Epithelial cell of proximal tubule (primary cell): ENCODE results near the gene CLCNKA. TPM values are rescaled to one million over a fixed set of nuclear protein-coding genes. Genes with fewer than 3 reads are reported as not detected.
"Not testable (repeated sequence)": the region's sequence is repeated elsewhere in the genome, so short reads cannot be mapped to it uniquely, and the experiment has no call there.

ENCODE experiments used
- DNase-seq: peaks from one replicate; pipeline ENCODE4 v3.0.0-alpha.2; 2011; ENCODE audit warnings: low read depth
- H3K4me3 ChIP-seq: 2 replicates; pipeline ENCODE4 v1.5.1; 2011; ENCODE audit warnings: low read depth, mild to moderate bottlenecking, low read length
- CTCF ChIP-seq: conservative IDR thresholded peaks from 2 replicates; pipeline ENCODE4 v1.5.1; 2012; ENCODE audit warnings: low read depth, mild to moderate bottlenecking, low read length
- total RNA-seq: library from RNA; depleted of rRNA; stranded (reverse); fragments of >200 nt; gene quantifications from 2 replicates; pipeline ENCODE4 v1.2.3, GENCODE V29; 2015

CLCNKA gene
- total RNA-seq, 1 donor from 2014 or later: not detected

- no peak for TF ChIP-seq CTCF
- no peak overlapping the region for H3K4me3 ChIP-seq
- no peak for DNase-seq
Observed at GRCh38 chr1:16018749-16019643, 2.8 kb upstream of the CLCNKA start.

DNA sequence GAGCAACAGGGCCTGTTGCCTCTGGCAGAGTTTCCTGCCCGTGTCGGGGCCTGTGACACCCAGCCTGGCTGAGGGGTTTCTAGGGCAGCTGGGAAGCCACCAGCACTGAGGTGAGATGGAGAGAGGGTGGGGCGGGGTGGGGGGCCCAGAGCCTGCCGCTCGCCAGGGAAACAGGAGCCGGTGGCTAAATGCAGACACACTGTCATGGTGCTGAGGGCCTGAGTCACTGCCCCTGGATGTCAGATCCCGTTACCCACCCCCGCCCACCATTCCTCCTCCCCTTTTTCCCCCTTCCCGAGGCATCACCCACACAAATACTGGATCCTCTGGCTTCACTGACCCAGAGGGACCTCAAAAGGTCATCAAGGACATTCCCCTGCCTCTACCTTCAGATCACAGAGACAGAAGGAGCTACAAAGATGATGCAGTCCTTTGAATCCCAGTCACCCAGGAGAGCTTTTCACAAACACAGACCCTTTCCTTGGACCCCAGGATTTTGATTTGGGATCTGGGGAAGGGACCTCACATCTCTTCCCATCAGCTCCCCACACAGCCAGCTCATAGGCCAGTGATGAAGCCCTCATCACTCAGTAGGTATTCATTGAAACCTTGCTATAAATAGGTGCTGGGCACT is 2.1 kb upstream of the CLCNKA start:
- no peak overlapping the region for H3K4me3 ChIP-seq
- no peak for DNase-seq
- TF ChIP-seq CTCF: no peak

GRCh38 chr1:16020325-16020724 is 1.5 kb upstream of the CLCNKA start:
- DNase-seq: no peak
- TF ChIP-seq CTCF: no peak
- H3K4me3 ChIP-seq: no peak overlapping the region

DNA sequence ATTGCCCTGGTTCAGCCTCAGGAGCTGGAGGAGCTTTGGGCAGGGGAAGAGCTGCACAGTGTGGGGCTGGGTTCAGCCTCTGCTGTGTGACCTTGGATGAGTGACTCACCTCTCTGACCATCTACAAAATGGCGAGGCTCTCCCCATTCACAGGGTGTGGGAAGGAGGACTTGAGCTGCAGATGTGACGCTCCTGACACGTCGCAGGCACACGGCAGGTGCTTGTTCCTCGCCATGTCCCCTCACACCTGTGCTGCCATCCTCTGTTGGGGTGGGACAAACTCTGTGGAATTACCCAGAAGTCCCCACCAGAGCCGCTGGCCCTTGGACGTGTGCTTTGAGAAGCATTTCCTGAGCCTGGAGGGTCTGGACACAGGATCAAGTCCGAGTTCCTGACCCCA is 958 bp upstream of the CLCNKA start:
- DNase-seq, H3K4me3 ChIP-seq: not testable (repeated sequence)

- H3K4me3 ChIP-seq: no peak overlapping the region
- DNase-seq: no peak
- TF ChIP-seq CTCF: no peak
Observed at GRCh38 chr1:16022393-16022792, 557 bp downstream of the CLCNKA start.

GRCh38 chr1:16023050-16023653 is 1.3 kb downstream of the CLCNKA start:
- no peak for TF ChIP-seq CTCF
- H3K4me3 ChIP-seq: no peak overlapping the region
- DNase-seq: no peak

- not testable (repeated sequence) for DNase-seq, H3K4me3 ChIP-seq
Observed at GRCh38 chr1:16026302-16026701, 4.5 kb downstream of the CLCNKA start.
